Caki2 (cell line): ENCODE data around the gene TMEM139. TPM values are rescaled to one million over a fixed set of nuclear protein-coding genes. Genes with fewer than 3 reads are reported as not detected.

Experiments used
- DNase-seq: peaks from one replicate; pipeline ENCODE4 v3.0.0-alpha.2; 2015; ENCODE audit warnings: low read depth
- in situ Hi-C: cut with HindIII; loops from 2 replicates; pipeline ENCODE4 v1.10.0; 2016; ENCODE audit warnings: low sequenced_read_pairs, low pct_unique_long_range_greater_than_20kb, mixed read lengths
- total RNA-seq: library from RNA; depleted of rRNA; stranded (reverse); fragments of >200 nt; shearing (Covaris generic); gene quantifications from 2 replicates; pipeline ENCODE4 v1.2.3, GENCODE V29; 2014; ENCODE audit warnings: low replicate concordance; rRNA removed

Gene TMEM139
- 79.0 and 102 TPM in 2 replicates for total RNA-seq

DNA sequence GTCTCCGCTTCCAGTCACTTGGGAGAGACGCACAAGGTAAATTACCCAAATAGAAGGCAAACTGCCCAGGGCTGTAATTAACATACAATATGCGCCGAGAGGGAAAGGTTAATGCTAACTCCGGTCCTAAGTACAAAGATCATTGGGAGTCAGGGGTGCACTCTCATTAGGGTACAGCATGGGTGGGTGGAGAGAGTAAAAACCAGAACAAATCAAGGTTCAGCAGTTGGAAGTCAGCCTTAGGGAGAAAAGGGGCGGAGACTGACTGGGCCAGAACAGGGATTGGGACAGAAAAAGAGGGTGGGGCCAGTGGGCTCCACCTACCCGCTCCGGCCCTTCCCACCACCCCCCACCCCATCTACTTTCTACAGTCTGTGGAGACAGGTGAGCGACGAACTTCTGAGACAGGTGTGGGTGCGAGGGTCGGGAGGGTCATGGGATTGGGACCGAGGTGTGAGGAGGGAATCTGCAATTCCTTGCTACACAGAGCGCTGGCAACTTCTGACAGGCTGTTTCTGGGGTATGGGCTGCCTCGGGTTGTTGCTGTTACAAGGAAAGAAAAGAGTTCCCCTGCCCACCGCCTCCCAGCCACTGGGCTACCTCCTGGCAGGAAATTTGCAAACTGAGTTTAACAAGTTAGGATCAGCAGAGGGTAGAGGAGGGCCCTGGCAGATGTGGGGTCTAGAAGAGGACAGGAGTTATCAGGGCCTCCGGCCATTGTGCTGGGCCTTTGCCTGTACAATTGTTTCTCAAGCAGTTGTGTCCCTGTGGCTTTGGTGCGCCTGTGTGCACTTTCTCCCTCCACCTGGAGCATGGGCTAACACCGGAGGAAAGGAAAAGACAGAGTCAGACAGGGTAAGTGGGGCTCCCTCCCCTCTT is at the start of gene TMEM139:
TSS of gene TMEM139 (plus strand) at position 368 of the 879 bp plus-strand sequence. CDS start 1,000 bp downstream, outside the sequence.
- peak; percentile 75 for DNase-seq
- in situ Hi-C loops: no loop called here

DNA sequence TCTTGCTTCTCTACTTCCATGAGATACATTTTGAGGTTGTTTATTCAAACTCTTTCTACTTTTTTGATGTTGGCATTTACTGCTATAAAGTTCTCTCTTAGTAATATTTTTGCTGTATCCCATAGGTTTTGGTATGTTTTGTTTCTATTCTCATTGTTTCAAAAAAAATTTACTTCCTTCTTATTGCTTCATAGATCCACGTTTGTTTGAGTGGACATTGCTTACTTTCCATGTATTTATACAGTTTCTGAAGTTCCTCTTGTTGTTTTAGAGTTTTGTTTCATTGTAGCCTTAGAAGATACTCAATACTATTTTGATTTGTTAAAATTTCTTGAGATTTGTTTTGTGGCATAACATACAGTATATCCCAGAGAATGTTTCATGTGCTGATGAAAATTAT is 49.2 kb upstream of the TMEM139 start:
- in situ Hi-C loops: no loop called here
- DNase-seq: no peak

DNA sequence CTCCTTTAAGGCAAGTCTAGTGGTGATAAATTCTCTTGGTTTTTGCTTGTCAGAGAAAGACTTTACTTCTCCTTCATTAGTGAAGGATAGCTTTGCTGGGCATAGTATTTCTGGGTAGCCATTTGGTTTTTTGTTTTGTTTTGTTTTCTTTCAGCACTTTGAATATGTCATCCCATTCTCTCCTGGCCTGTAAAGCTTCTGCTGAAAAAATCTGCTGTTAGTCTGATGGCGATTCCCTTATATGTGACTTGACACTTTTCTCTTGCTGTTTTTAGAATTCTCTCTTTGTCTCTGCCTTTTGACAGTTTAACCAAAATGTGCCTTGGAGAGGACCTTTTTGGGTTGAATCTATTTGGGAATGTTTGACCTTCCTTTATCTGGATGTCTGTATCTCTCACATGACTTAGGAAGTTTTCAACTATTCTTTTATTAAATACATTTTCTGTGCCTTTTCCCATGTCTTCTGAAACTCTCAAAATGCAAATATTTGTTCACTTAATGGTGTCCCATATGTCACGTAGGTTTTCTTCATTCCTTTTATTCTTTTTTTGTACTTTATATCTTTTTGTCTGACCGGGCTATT is 48.3 kb upstream of the TMEM139 start:
- no peak for DNase-seq
- in situ Hi-C loops: no loop called here

DNA sequence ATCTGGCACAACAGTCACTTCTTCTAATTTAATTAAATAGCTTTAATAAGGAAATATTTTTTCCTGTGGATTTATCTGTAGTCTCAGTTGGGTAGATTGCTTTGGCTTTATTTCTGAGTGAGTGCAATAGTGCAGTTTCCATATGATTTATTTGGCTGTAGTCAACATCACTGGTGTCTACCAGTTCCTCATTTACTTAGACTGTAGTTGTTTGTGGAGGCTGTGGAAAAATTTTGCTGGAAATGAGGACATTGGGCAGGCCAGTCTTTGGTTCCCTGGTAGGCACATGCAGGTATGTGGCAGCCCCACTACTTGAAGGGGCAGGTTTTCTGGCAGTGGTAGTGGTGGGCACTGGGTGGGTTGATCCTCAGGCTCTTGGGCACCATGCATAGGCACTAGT is 47.4 kb upstream of the TMEM139 start:
- no peak for DNase-seq
- in situ Hi-C loops: no loop called here

DNA sequence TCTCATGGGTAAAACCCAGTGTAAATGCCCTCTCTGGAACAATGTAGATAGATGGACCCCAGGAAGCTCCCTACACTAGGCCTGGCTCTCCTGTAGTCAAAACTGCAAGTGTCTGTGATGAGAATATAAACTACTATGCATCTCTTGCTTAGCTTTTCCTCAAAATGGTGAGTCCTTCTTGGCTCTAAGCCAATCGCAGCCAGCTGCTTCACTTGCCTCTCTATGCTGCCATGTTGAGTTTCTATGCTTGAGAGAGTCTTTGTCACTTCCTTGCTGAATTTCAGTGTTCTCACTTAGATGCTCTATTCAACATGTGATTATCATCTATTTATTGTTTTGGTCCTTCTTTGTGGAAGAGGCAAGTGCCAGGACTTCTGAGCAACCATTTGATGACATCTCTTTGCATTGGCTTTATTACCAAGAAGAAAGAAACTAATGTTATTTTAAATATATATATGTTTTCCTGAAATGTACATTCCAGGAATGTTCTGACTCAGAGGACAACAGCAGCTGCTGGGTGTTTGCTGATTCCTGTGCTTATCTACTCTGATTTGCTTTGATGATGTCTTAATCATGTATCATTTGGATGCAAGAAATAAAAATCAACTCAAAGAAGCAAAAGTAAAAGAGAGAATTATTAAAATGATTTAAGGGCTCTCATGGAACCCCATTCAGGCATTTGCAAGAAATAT is 46.3 kb upstream of the TMEM139 start:
- in situ Hi-C loops: no loop called here
- DNase-seq: no peak

DNA sequence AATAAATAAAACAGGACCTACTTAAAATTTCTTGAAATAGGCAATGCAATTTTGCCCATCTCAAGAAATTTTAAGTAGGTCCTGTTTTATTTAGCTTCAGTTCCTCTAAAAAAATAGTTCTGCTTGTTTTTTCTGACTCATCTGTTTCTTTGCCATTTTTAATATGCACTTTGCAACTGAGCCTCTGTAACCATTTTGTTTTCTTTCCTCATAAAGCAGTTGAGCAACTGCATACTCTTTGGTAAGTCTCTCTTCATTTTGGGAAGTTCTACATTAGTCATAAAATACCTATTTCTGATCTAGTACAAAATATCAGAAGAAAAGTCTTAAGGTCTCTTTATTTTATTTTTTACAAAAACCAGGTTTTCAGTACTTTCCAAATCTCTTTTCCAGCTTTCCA is 44.9 kb upstream of the TMEM139 start:
- DNase-seq: no peak
- in situ Hi-C loops: no loop called here

DNA sequence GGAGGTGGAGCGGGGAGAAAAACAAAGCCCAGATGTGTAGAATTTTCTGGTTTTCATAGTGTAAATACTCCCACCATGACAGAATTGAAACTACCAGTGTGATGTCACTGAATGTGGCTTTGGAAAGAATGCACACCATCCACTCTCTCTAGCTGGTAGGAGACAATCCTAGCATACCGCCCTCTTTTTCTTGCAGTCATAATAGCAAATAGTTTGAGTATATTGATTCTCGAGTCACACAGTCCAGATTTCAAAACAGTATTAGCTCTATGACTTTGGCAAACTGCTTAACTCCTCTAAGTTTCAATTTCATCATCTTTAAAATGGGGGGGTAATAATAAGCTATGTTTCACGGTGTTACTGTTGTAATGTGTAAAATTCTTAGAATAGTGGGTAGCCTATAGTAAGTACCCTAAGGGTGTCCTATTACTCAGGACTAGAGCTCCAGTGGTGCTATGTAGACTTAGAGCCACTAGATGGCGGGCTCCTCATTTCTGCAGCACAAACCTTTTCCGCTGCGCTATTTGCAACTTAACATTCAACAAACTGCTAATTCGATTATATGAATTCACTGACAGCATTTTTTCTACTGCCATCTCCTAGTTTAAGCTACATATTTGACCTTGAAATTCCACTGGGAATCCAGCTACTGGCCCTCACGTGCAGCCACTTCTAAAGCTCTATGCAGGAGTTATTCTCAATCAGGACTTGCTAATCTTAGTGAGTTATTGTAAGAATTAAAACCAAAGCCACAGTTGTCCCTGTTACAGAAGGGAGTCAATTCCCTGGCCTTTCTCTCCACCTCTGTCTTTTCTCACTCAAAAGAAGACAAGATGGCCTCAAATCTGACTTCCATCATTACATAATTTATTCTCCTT is 44.2 kb upstream of the TMEM139 start:
- peak; percentile 46 for DNase-seq
- in situ Hi-C loops: no loop called here

DNA sequence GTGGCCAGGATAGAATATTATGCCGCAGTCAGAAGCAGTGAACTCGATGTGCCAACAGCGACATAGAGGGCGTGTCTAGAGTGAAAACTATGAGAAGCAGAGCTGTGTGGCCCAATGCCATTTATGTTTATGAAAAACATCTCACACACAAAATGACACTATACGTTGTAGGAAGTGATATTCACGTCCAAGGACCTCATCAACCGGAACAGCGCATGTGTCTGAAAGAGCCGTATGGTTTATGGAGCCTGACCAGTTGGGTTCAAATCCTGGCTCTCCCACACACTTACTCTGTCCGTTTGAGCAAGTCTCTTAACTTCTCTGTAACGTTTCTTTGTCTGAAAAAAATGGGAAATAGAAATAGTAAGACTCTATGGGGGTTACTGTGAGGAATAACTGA is 42.5 kb upstream of the TMEM139 start:
- in situ Hi-C loops: no loop called here
- no peak for DNase-seq

DNA sequence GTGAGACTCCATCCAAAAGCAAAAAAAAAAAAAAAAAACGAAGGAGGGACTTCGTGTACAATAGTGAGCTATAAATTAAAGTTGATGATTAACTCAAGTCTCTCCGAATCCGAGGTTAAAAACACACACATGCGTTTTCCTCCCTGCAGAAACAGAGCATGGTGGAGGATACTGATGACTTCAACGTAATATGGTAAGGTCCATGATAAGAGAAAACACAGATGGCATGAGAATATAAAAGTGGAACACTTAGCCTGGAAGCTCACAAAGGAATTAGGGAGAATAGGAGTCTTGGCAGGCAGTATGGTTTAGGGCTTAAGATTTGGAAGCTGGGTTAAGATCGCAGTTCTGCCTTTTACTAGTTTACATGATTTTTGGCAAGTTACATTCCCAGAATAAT is 41.6 kb upstream of the TMEM139 start:
- in situ Hi-C loops: no loop called here
- DNase-seq: no peak

DNA sequence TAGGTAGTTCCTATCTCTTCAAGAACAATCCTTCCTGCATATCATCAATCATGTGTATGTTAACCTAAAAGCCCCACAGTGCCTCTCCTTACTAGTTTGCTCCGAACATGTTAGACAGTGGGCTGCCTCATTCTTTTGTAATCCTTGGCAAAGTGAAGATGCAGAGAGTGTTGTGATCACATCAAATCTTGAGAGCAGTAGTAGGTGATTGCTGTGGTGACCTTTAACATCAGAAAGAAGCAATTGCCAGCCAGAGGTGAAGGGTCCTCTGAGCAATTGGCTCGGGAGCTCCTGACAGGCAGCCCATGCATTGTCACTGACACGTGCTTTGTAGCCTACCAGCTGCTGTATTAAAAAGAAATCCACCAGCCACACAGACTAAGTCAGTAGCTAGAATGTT is 41.1 kb upstream of the TMEM139 start:
- no peak for DNase-seq
- in situ Hi-C loops: no loop called here

DNA sequence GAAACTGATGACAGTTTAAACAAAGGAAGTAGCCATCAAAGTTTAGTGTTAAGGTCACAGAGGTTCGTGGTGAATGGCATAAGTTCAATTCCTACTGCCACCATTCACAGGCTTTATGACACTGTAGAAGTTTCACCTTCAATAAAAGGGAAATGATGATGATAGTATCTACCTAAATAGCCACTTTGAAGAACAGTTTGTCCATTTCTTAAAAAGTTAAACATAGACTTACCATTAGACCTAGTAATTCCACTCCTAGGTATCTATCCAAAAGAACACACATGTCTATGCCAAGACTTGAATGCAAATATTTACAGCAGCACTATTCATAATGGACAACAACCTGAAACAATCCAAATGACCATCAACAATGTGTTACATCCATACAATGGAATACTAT is 40.4 kb upstream of the TMEM139 start:
- in situ Hi-C loops: no loop called here
- no peak for DNase-seq

DNA sequence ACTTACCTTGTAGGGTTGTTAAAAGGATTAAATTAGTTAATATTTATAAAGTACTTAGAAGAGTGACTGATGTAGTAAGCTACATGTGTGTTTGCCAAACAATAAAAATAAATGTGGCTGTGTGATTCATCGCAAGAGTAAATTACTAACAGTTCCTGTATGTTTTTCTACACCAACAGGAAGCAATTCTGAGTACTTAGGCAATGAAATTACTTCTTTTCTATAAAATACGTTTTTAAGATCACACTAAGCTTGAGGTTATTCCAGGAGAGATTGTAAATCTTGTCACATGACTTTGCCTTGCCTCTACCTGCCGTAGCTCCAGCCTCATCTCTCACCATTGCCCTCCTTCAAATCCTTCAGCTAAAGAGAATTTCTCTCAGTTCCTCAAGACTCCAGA is 39.6 kb upstream of the TMEM139 start:
- no peak for DNase-seq
- in situ Hi-C loops: no loop called here

DNA sequence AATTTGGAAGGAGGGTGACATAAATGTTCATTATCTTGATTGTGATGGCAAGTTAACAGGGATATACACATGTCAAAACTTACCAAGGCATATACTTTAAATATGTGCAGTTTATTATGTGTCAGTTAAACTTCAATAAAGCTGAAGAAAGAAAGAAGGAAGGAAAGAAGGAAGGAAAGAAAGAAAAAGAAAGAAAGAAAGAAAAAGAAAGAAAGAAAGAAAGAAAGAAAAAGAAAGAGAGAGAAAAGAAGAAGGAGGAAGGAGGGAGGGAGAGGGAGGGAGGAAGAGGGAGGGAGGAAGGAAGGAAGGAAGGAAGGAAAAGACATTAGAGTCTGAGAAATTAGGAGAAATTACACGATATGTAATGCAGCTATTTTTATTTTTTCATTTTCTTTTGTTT is 37.4 kb upstream of the TMEM139 start:
- no peak for DNase-seq
- in situ Hi-C loops: no loop called here

DNA sequence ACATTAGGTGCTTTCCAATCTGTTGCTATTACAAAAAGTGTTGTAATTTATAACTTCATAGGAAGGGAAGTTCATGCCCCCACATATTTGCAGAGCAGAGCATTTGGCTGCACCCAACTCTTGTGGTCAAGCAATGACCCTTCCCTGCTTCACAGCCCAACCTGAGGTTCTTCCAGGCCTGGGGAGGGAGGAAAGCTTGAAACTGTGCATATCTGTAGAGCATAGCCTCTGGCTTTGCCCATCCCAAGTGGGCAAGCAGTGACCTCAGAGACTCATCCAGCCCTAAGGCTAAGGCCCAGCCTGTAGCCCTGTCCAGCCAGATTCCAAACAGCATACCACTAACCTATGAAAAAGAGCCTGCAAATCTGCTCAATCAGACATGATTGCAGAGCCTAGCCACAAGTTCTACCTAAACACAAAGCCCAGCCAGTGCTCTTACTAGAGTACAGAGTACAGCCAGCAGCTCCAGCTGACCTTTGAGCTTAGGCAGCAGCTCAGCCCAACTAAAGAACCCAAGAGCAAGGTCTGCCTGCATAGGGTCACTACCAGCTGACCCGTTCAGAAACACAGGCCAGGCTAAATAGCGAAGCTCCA is 35.9 kb upstream of the TMEM139 start:
- in situ Hi-C loops: no loop called here
- DNase-seq: no peak

DNA sequence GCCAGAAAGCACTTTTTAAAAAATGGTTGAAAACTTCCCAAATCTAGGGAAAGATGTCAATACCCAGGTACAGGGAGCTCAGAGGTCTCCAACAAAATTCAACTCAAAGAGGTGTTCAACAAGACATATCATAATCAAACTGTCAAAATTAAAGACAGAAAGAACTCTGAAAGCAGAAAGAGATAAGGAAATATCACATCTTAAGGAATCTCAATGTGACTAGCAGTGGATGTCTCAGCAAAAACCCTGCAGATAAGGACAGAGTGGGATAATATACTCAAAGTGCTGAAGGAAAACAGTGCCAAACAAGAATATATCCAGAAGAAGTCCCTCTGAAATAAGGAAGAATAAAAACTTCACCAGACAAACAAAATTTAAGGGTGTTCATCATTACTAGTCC is 34.6 kb upstream of the TMEM139 start:
- in situ Hi-C loops: no loop called here
- DNase-seq: no peak

DNA sequence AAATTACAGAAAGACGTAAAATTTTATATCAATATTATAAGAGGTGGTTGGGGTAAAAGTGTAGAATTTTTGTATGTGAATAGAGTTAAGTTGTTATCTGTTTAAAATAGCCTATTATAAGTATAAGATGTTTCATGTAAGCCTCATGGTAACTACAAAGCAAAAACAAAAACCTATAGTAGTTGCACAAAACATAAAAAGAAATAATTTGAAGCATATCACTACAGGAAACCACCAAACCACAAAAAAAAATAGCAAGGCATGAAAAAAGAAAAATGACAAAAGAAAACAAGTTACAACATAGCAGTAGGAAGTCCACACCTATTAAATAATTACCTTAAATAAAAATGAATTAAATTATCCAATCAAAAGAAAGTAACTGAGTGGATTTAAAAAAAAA is 33.9 kb upstream of the TMEM139 start:
- DNase-seq: no peak
- in situ Hi-C loops: no loop called here

DNA sequence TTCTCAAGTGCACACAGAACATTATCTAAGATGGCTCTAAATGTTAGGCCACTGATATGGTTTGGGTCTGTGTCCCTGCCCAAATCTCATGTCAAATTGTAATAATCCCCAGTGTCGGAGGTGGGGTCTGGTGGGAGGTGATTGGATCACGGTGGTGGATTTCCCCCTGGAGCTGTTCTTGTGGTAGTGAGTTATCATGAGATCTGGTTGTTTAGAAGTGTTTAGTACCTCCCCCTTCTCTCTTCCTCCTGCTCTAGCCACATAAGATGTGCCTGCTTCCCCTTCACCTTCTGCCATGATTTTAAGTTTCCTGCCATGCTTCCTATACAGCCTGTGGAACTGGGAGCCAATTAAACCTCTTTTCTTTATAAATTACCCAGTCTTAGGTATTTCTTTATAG is 32.8 kb upstream of the TMEM139 start:
- in situ Hi-C loops: no loop called here
- DNase-seq: no peak

DNA sequence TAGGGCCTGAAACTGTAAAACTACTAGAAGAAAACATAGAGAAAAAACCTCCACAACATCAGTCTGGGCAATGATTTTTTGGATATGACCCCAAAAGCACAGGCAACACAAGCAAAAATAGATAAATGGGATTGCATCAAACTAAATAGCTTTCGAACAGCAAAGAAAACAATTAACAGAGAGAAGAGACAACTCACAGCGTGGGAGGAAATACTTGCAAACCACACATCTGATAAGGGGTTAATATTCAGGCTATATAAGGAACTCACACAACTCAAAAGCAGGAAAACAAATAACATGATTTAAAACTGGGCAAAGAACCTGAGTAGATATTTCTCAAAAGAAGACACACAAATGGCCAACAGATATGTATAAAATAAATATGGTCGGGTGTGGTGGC is 29.2 kb upstream of the TMEM139 start:
- in situ Hi-C loops: no loop called here
- no peak for DNase-seq
